PFSK-1 (cell line): ENCODE measurements around the gene CRYZL1.

Experiments used
- POLR2AphosphoS5 ChIP-seq: IDR thresholded peaks from 2 replicates; pipeline ENCODE4 v1.6.1; 2012; ENCODE audit warnings: low read depth, mild to moderate bottlenecking, control low read depth, low read length, moderate library complexity
- TAF1 ChIP-seq: IDR thresholded peaks from 2 replicates; pipeline ENCODE4 v1.6.1; 2012; ENCODE audit warnings: low read length, control low read depth, borderline replicate concordance; ENCODE audit not compliant: insufficient read depth
- TF ChIP-seq, protein P1 (sequence below), 2 experiments: IDR thresholded peaks; 2 replicates each; pipeline versions ENCODE4 v1.6.1 to v1.8.0; 2011 to 2012; ENCODE audit warnings: low read depth in 2 of 2, low read length in 2 of 2, control low read depth in 1 of 2, inconsistent platforms in 1 of 2, mild to moderate bottlenecking in 1 of 2, moderate library complexity in 1 of 2; ENCODE audit not compliant: insufficient read depth in 1 of 2

GRCh38 chr21:33619726-33620125 is 21.8 kb downstream of the CRYZL1 start:
- no peak for TF ChIP-seq POLR2AphosphoS5
- TF ChIP-seq, protein P1, sequence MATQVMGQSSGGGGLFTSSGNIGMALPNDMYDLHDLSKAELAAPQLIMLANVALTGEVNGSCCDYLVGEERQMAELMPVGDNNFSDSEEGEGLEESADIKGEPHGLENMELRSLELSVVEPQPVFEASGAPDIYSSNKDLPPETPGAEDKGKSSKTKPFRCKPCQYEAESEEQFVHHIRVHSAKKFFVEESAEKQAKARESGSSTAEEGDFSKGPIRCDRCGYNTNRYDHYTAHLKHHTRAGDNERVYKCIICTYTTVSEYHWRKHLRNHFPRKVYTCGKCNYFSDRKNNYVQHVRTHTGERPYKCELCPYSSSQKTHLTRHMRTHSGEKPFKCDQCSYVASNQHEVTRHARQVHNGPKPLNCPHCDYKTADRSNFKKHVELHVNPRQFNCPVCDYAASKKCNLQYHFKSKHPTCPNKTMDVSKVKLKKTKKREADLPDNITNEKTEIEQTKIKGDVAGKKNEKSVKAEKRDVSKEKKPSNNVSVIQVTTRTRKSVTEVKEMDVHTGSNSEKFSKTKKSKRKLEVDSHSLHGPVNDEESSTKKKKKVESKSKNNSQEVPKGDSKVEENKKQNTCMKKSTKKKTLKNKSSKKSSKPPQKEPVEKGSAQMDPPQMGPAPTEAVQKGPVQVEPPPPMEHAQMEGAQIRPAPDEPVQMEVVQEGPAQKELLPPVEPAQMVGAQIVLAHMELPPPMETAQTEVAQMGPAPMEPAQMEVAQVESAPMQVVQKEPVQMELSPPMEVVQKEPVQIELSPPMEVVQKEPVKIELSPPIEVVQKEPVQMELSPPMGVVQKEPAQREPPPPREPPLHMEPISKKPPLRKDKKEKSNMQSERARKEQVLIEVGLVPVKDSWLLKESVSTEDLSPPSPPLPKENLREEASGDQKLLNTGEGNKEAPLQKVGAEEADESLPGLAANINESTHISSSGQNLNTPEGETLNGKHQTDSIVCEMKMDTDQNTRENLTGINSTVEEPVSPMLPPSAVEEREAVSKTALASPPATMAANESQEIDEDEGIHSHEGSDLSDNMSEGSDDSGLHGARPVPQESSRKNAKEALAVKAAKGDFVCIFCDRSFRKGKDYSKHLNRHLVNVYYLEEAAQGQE (IDR thresholded peaks at IDR 0.05; ENCODE audit: insufficient read depth in 1 of 2, low read depth in 2 of 2, low read length in 2 of 2): no peak
- no peak for TF ChIP-seq TAF1
